Measurements from ENCODE around the gene DENND6B. TPM values are rescaled to one million over a fixed set of nuclear protein-coding genes. Genes with fewer than 3 reads are reported as not detected.

Gene DENND6B
- total RNA-seq, 1 experiment from 2014 or later: 13.2 TPM

DNA sequence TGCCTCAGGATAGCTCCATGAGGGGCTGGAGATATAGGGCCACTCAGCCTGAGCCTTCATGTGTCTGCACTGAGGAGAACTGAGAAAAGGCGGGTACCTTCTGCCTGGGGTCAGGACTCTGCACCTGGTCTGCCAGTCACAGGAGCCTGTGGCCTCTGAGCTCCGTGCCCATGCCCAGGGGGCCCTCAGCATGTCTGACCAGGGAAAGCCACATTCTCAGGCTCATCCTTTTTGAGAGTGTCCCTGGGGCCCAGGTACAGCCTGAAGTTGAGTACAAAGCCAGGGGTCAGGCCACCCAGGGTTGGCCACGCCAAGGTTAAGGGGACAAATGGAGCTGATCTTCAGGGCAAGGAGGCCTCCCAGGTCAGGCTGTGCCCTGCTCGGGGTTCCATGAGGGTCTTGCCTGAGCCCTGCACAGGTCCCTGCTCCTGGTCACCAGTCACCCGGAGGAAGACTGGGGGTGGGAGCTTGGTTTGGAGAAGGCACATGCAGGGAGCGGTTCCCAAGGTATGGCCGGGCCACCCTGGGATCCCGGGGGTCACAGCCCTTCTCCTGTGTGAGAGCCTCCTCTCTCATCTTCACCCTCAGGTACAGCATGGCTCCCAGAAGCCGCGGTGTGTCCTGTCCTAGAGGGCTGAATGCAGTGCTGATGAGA is 6.0 kb downstream of the DENND6B start:
- Mint-ChIP-seq H3K9me3 (ENCODE audit: low read depth, unreplicated experiment) (no peaks in the 10 kb centered on the region), H3K27ac (ENCODE audit: unreplicated experiment) (no peak overlapping the region), H3K4me3 (ENCODE audit: low read depth, unreplicated experiment) (no peak overlapping the region), H3K4me1 (ENCODE audit: low read depth, unreplicated experiment) (peaks cover 13% of the 10 kb centered on the region), H3K27me3 (ENCODE audit: unreplicated experiment) (no peaks in the 10 kb centered on the region), H3K36me3 (ENCODE audit: insufficient read depth, unreplicated experiment) (peaks cover 6% of the 10 kb centered on the region)
- TF ChIP-seq, protein P1, sequence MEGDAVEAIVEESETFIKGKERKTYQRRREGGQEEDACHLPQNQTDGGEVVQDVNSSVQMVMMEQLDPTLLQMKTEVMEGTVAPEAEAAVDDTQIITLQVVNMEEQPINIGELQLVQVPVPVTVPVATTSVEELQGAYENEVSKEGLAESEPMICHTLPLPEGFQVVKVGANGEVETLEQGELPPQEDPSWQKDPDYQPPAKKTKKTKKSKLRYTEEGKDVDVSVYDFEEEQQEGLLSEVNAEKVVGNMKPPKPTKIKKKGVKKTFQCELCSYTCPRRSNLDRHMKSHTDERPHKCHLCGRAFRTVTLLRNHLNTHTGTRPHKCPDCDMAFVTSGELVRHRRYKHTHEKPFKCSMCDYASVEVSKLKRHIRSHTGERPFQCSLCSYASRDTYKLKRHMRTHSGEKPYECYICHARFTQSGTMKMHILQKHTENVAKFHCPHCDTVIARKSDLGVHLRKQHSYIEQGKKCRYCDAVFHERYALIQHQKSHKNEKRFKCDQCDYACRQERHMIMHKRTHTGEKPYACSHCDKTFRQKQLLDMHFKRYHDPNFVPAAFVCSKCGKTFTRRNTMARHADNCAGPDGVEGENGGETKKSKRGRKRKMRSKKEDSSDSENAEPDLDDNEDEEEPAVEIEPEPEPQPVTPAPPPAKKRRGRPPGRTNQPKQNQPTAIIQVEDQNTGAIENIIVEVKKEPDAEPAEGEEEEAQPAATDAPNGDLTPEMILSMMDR (IDR thresholded peaks at IDR 0.05; ENCODE audit: unreplicated experiment): no peak
- intact Hi-C loops (cut with micrococcal nuclease; ENCODE audit: unreplicated experiment): no loop called here
- no TSS peak for BruUV-seq (replicated peaks)
- no peak for DNase-seq
- CTCF ChIA-PET: interaction anchor here (0.5 kb wide), 1 partner anchor 131 kb away, joined by 6 read pairs; no protein-coding TSS in a partner anchor

DNA sequence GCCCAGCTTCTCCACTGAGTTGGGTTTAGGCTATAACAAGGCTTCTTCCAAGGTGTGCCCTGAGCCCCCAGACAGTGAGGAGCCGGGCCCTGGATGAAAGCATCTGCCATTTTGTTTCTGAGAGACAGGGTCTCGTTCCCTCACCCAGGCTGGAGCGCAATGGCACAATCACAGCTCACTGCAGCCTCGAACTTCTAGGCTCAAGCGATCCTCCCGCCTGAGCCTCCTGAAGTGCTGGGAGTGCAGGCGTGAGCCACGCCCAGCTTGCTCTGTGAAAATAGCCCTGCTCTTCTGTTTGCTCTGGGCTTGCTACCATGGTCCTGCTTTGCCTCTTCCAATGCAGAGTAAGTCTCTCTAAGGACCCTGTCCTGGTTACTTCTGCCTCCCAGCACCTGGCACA is 6.7 kb downstream of the DENND6B start:
- CTCF ChIA-PET: no interaction called here
- intact Hi-C loops (cut with micrococcal nuclease; ENCODE audit: unreplicated experiment): no loop called here
- H3K27me3 Mint-ChIP-seq (ENCODE audit: unreplicated experiment): no peaks in the 10 kb centered on the region
- no peak overlapping the region for H3K27ac Mint-ChIP-seq (ENCODE audit: unreplicated experiment)
- DNase-seq: no peak
- TF ChIP-seq, protein P1 (IDR thresholded peaks at IDR 0.05; ENCODE audit: unreplicated experiment): no peak
- BruUV-seq (replicated peaks): no TSS peak
- H3K36me3 Mint-ChIP-seq (ENCODE audit: insufficient read depth, unreplicated experiment): no peaks in the 10 kb centered on the region
- H3K4me3 Mint-ChIP-seq (ENCODE audit: low read depth, unreplicated experiment): no peak overlapping the region
- no peaks in the 10 kb centered on the region for H3K9me3 Mint-ChIP-seq (ENCODE audit: low read depth, unreplicated experiment)
- peaks cover 7% of the 10 kb centered on the region for H3K4me1 Mint-ChIP-seq (ENCODE audit: low read depth, unreplicated experiment)

- TF ChIP-seq, protein P1 (IDR thresholded peaks at IDR 0.05; ENCODE audit: unreplicated experiment): no peak
- peaks cover under 1% of the 10 kb centered on the region for H3K4me1 Mint-ChIP-seq (ENCODE audit: low read depth, unreplicated experiment)
- H3K9me3 Mint-ChIP-seq (ENCODE audit: low read depth, unreplicated experiment): no peaks in the 10 kb centered on the region
- H3K36me3 Mint-ChIP-seq (ENCODE audit: insufficient read depth, unreplicated experiment): no peaks in the 10 kb centered on the region
- CTCF ChIA-PET: no interaction called here
- DNase-seq: no peak
- H3K27ac Mint-ChIP-seq (ENCODE audit: unreplicated experiment): no peak overlapping the region
- BruUV-seq (replicated peaks): no TSS peak
- intact Hi-C loops (cut with micrococcal nuclease; ENCODE audit: unreplicated experiment): no loop called here
- no peak overlapping the region for H3K4me3 Mint-ChIP-seq (ENCODE audit: low read depth, unreplicated experiment)
- no peaks in the 10 kb centered on the region for H3K27me3 Mint-ChIP-seq (ENCODE audit: unreplicated experiment)
These were observed 7.3 kb downstream of the DENND6B start for GRCh38 chr22:50319503-50319951.

GRCh38 chr22:50318698-50319411 is 8.0 kb downstream of the DENND6B start:
- Mint-ChIP-seq H3K36me3 (ENCODE audit: insufficient read depth, unreplicated experiment) (peaks cover 5% of the 10 kb centered on the region), H3K27me3 (ENCODE audit: unreplicated experiment) (no peaks in the 10 kb centered on the region), H3K4me1 (ENCODE audit: low read depth, unreplicated experiment) (no peaks in the 10 kb centered on the region), H3K27ac (ENCODE audit: unreplicated experiment) (no peak overlapping the region), H3K9me3 (ENCODE audit: low read depth, unreplicated experiment) (no peaks in the 10 kb centered on the region), H3K4me3 (ENCODE audit: low read depth, unreplicated experiment) (no peak overlapping the region)
- DNase-seq: no peak
- no TSS peak for BruUV-seq (replicated peaks)
- TF ChIP-seq, protein P1 (IDR thresholded peaks at IDR 0.05; ENCODE audit: unreplicated experiment): no peak
- intact Hi-C loops (cut with micrococcal nuclease; ENCODE audit: unreplicated experiment): no loop called here
- CTCF ChIA-PET: no interaction called here

All from Calu3 (cell line).